ENCODE data around the gene STAB1.

STAB1 gene

DNA sequence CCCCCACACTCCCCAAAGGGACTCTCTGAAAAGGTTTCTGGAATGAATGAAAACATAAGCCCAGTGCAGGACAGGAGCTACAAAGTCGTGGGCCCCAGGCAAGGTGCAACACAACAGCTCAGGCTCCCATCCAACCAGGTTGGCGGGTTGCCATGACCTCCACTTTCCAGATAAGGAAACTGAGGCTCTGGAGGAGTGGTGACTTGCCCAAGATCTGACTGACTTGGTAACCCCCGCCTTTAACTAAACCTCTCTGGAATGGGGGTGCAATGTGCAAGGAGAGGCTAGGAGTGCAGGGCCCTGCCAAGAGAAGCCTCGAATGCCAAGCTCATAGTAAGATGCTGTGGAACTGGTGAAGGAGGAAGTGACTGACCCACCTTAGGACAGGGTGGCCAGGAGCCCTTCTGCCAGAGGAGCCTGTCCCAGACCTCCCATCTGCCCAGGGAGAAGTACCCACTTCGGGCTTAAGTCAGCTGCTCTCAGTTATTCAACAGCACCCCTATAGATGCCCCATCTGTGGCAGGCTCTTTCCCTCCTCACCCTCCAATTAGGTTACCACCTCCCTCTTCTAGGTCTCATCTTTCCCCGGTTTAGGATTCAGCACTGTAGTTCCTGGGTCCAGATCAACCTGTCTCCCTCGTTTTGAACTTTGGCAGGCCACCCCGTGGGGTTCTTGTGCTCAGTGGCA lies 40.7 kb upstream of the STAB1 start:
- Histone ChIP-seq H3K79me2 (ENCODE audit: insufficient read depth, low read length) (peaks cover 39% of the 10 kb centered on the region), H3K4me3 (ENCODE audit: low read depth in 1 of 2, low read length in 2 of 2) (peak overlapping the region in 1 of 2 experiments; percentile 94; a peak in 2 of 4 replicates), H3K27ac (ENCODE audit: low read length) (peak overlapping the region; percentile 96), H4K20me1 (ENCODE audit: insufficient read depth, low read length) (0 out of 2 replicates have a peak, but pooled peaks cover 7% of the 10 kb centered on the region), H2AFZ (ENCODE audit: low read depth, low read length) (peak overlapping the region; percentile 99), H3K4me1 (ENCODE audit: insufficient read depth, low read length) (peaks cover 26% of the 10 kb centered on the region), H3K36me3 (ENCODE audit: insufficient read depth, low read length) (peaks cover 24% of the 10 kb centered on the region), H3K9me3 (ENCODE audit: insufficient read depth, low read length, severe bottlenecking) (no peaks in the 10 kb centered on the region), H3K27me3 (ENCODE audit: insufficient read depth, low read length, poor library complexity) (no peaks in the 10 kb centered on the region), H3K9ac (ENCODE audit: low read depth, low read length) (peak overlapping the region; percentile 97), H3K4me2 (ENCODE audit: insufficient read depth, low read length) (peak overlapping the region; percentile 85)
- TF ChIP-seq, protein P1, sequence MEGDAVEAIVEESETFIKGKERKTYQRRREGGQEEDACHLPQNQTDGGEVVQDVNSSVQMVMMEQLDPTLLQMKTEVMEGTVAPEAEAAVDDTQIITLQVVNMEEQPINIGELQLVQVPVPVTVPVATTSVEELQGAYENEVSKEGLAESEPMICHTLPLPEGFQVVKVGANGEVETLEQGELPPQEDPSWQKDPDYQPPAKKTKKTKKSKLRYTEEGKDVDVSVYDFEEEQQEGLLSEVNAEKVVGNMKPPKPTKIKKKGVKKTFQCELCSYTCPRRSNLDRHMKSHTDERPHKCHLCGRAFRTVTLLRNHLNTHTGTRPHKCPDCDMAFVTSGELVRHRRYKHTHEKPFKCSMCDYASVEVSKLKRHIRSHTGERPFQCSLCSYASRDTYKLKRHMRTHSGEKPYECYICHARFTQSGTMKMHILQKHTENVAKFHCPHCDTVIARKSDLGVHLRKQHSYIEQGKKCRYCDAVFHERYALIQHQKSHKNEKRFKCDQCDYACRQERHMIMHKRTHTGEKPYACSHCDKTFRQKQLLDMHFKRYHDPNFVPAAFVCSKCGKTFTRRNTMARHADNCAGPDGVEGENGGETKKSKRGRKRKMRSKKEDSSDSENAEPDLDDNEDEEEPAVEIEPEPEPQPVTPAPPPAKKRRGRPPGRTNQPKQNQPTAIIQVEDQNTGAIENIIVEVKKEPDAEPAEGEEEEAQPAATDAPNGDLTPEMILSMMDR (IDR thresholded peaks at IDR 0.05; ENCODE audit: borderline replicate concordance, extremely low read depth, low read length, poor library complexity, severe bottlenecking): no peak
- TF ChIP-seq EZH2 (IDR thresholded peaks at IDR 0.05; ENCODE audit: borderline replicate concordance, low read depth, low read length, severe bottlenecking): no peak
- no peak for DNase-seq
- no peak for ATAC-seq (ENCODE audit: insufficient read depth, low read depth)

DNA sequence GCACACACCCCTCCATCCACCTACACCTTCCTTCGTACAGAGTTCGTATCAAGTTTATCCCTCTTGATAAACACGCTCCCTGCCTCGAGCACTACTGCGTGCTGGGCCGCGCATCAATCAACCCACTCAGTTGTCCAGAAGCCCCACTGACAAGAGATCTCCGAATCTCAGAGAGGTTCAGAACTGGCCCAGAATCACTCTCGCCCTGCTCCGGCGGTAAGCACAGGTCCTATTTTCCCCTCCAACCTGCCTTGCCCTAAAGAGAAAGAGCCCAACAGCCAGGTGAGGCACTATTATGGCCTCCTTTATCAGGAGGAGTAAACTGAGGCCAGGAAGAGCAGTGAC lies 40.2 kb upstream of the STAB1 start:
- ATAC-seq (ENCODE audit: insufficient read depth, low read depth): no peak
- H3K9me3 ChIP-seq (ENCODE audit: insufficient read depth, low read length, severe bottlenecking): no peaks in the 10 kb centered on the region
- no peak for DNase-seq
- peaks cover 26% of the 10 kb centered on the region for H3K4me1 ChIP-seq (ENCODE audit: insufficient read depth, low read length)
- 0 out of 2 replicates have a peak, but pooled peaks cover 7% of the 10 kb centered on the region for H4K20me1 ChIP-seq (ENCODE audit: insufficient read depth, low read length)
- peak overlapping the region; percentile 85 for H3K4me2 ChIP-seq (ENCODE audit: insufficient read depth, low read length)
- peak overlapping the region; percentile 96 for H3K27ac ChIP-seq (ENCODE audit: low read length)
- peaks cover 28% of the 10 kb centered on the region for H3K36me3 ChIP-seq (ENCODE audit: insufficient read depth, low read length)
- H2AFZ ChIP-seq (ENCODE audit: low read depth, low read length): peak overlapping the region; percentile 99
- H3K79me2 ChIP-seq (ENCODE audit: insufficient read depth, low read length): peaks cover 39% of the 10 kb centered on the region
- TF ChIP-seq, protein P1 (IDR thresholded peaks at IDR 0.05; ENCODE audit: borderline replicate concordance, extremely low read depth, low read length, poor library complexity, severe bottlenecking): no peak
- no peak for TF ChIP-seq EZH2 (IDR thresholded peaks at IDR 0.05; ENCODE audit: borderline replicate concordance, low read depth, low read length, severe bottlenecking)
- peak overlapping the region; percentile 56 to 94 for H3K4me3 ChIP-seq (ENCODE audit: low read depth in 1 of 2, low read length in 2 of 2)
- H3K27me3 ChIP-seq (ENCODE audit: insufficient read depth, low read length, poor library complexity): no peaks in the 10 kb centered on the region
- peak overlapping the region; percentile 97 for H3K9ac ChIP-seq (ENCODE audit: low read depth, low read length)

DNA sequence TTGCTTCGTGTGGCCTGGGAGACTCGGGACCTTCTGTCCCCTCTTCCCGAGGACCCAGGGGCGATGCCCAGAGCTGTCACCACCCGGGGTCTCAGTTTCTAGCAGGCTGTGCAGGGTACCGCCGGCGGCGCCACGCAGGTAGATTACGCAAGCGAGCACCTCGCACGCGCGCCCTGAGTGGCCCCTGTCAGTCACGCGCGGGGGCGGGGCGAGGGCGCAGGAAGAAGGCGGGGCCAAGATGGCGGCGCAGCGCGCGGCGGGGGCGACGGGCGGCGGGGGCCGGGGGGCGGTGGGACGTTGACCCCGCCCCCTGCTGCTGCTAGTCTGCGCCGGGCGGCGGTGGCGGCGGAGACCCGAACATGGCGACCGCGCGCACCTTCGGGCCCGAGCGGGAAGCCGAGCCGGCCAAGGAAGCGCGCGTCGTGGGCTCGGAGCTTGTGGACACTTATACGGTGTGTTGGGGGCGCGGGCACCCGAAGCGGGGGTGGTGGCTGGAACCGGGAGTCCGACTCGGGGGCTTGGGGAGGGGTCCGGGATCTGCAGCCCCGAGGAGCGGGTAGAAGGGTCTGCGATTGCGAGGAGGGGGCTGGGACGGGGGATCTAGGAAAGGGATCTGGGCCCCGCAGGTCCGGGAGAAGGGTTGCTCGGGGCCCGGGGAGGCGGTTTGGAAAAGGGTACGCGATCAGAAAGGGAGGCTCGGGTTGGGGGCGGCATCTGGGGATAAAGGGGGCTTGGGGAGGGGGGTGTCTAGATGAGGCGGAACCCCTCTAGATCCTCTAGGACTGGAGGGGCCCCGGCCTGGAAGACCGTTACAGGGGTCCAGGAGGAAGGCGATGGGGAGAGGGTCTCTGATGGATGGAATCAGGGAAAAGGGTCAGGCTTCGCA lies 39.6 kb upstream of the STAB1 start, which contains the start of gene NISCH:
Gene NISCH, plus strand, starts transcription at position 322 of the 886 bp plus-strand sequence. Its CDS starts 38 bp downstream, at position 360.
- Histone ChIP-seq H3K4me1 (ENCODE audit: insufficient read depth, low read length) (peaks cover 26% of the 10 kb centered on the region), H3K9me3 (ENCODE audit: insufficient read depth, low read length, severe bottlenecking) (no peaks in the 10 kb centered on the region), H2AFZ (ENCODE audit: low read depth, low read length) (peak within 1 kb of the TSS; percentile 99), H3K27ac (ENCODE audit: low read length) (peak within 1 kb of the TSS; percentile 96), H3K4me3 (ENCODE audit: low read depth in 1 of 2, low read length in 2 of 2) (peak within 1 kb of the TSS; percentile 94 to 96), H3K79me2 (ENCODE audit: insufficient read depth, low read length) (peaks cover 44% of the 10 kb centered on the region), H3K4me2 (ENCODE audit: insufficient read depth, low read length) (peak within 1 kb of the TSS; percentile 85), H4K20me1 (ENCODE audit: insufficient read depth, low read length) (0 out of 2 replicates have a peak, but pooled peaks cover 7% of the 10 kb centered on the region), H3K27me3 (ENCODE audit: insufficient read depth, low read length, poor library complexity) (no peaks in the 10 kb centered on the region), H3K36me3 (ENCODE audit: insufficient read depth, low read length) (peaks cover 33% of the 10 kb centered on the region), H3K9ac (ENCODE audit: low read depth, low read length) (peak within 1 kb of the TSS; percentile 97)
- TF ChIP-seq EZH2 (IDR thresholded peaks at IDR 0.05; ENCODE audit: borderline replicate concordance, low read depth, low read length, severe bottlenecking): no peak
- TF ChIP-seq, protein P1 (IDR thresholded peaks at IDR 0.05; ENCODE audit: borderline replicate concordance, extremely low read depth, low read length, poor library complexity, severe bottlenecking): no peak
- peak; percentile 81 for ATAC-seq (ENCODE audit: insufficient read depth, low read depth)
- DNase-seq: peak; percentile 94
